ENCODE measurements around the gene HSD11B2. TPM values are rescaled to one million over a fixed set of nuclear protein-coding genes. Genes with fewer than 3 reads are reported as not detected.

Gene HSD11B2
- total RNA-seq, 1 donor from 2014 or later, result 2.2 TPM

GRCh38 chr16:67461600-67462278, 30.8 kb downstream of the HSD11B2 start:
- Histone ChIP-seq H3K36me3 (peaks cover 11% of the 10 kb centered on the region), H3K27me3 (no peaks in the 10 kb centered on the region), H3K9me3 (no peaks in the 10 kb centered on the region), H3K27ac (no peak overlapping the region), H3K4me1 (peaks cover 70% of the 10 kb centered on the region), H3K4me3 (no peak overlapping the region)
- DNase-seq (peak; percentile 79), ATAC-seq (peak; percentile 60)
- intact Hi-C loops (cut with DNase I), result no loop called here
- TF ChIP-seq CTCF (IDR thresholded peaks at IDR 0.05), result no peak

GRCh38 chr16:67462279-67462655, 31.3 kb downstream of the HSD11B2 start:
- intact Hi-C loops (cut with DNase I), result no loop called here
- Histone ChIP-seq H3K4me3 (no peak overlapping the region), H3K27me3 (no peaks in the 10 kb centered on the region), H3K4me1 (peaks cover 66% of the 10 kb centered on the region), H3K36me3 (peaks cover 11% of the 10 kb centered on the region), H3K9me3 (no peaks in the 10 kb centered on the region), H3K27ac (no peak overlapping the region)
- ATAC-seq (no peak), DNase-seq (no peak)
- no peak for TF ChIP-seq CTCF (IDR thresholded peaks at IDR 0.05)

GRCh38 chr16:67463059-67463458, 32.1 kb downstream of the HSD11B2 start:
- Histone ChIP-seq H3K27me3 (no peaks in the 10 kb centered on the region), H3K9me3 (no peaks in the 10 kb centered on the region), H3K4me3 (no peak overlapping the region), H3K27ac (no peak overlapping the region), H3K4me1 (peaks cover 61% of the 10 kb centered on the region), H3K36me3 (peaks cover 11% of the 10 kb centered on the region)
- intact Hi-C loops (cut with DNase I), result no loop called here
- DNase-seq, result no peak
- ATAC-seq, result no peak
- TF ChIP-seq CTCF (IDR thresholded peaks at IDR 0.05), result no peak

- peaks cover 61% of the 10 kb centered on the region for H3K4me1 ChIP-seq
- intact Hi-C loops (cut with DNase I), result no loop called here
- no peak for TF ChIP-seq CTCF (IDR thresholded peaks at IDR 0.05)
These were observed 32.8 kb downstream of the HSD11B2 start for GRCh38 chr16:67463691-67464090.

GRCh38 chr16:67464565-67464964, 33.6 kb downstream of the HSD11B2 start:
- Histone ChIP-seq H3K4me3 (no peak overlapping the region), H3K36me3 (peaks cover 11% of the 10 kb centered on the region), H3K4me1 (peaks cover 58% of the 10 kb centered on the region), H3K27ac (no peak overlapping the region), H3K9me3 (no peaks in the 10 kb centered on the region), H3K27me3 (no peaks in the 10 kb centered on the region)
- DNase-seq, result no peak
- intact Hi-C loops (cut with DNase I), result no loop called here
- no peak for TF ChIP-seq CTCF (IDR thresholded peaks at IDR 0.05)
- ATAC-seq, result no peak

More at GRCh38 chr16:67463691-67464090, 32.8 kb downstream of the HSD11B2 start:
- no peaks in the 10 kb centered on the region for H3K9me3 ChIP-seq
- ATAC-seq (no peak), DNase-seq (no peak)
- H3K4me3 ChIP-seq, result no peak overlapping the region
- peaks cover 11% of the 10 kb centered on the region for H3K36me3 ChIP-seq
- no peak overlapping the region for H3K27ac ChIP-seq
- no peaks in the 10 kb centered on the region for H3K27me3 ChIP-seq

- no peak for DNase-seq
- Histone ChIP-seq H3K27me3 (no peaks in the 10 kb centered on the region), H3K4me3 (no peak overlapping the region), H3K4me1 (peaks cover 54% of the 10 kb centered on the region), H3K9me3 (no peaks in the 10 kb centered on the region), H3K27ac (no peak overlapping the region), H3K36me3 (no peaks in the 10 kb centered on the region)
- ATAC-seq, result no peak
- TF ChIP-seq CTCF (IDR thresholded peaks at IDR 0.05), result no peak
- intact Hi-C loops (cut with DNase I), result no loop called here
These were observed 35.7 kb downstream of the HSD11B2 start for GRCh38 chr16:67466581-67466980.

All from upper lobe of right lung (tissue), 1 donor.